ENCODE results near the gene RIC8B.

DNA sequence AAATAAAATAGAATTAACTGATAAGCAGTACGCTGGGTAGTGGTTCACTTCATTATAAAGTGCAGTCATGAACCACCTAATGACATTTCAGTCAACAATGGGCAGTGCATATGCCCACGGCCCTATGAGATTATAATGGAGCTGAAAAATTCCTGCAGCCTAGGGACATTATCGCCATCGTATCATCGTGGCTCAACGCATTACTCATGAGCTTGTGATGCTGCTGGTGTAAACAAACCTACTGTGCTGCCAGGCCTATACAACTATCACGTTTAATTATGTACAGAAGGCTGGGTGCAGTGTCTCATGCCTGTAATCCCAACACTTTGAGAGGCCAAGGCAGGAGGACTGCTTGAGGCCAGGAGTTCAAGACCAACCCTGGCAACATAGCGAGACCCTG lies 119.0 kb downstream of the RIC8B start:
- TF ChIP-seq EZH2 (optimal IDR thresholded peaks at IDR 0.05; ENCODE audit: low read depth, low read length) (no peak), CTCF (IDR thresholded peaks at IDR 0.05; ENCODE audit: low read length) (no peak), EZH2phosphoT487 (IDR thresholded peaks at IDR 0.05; ENCODE audit: low read length) (no peak)

Measured in MM.1S (cell line).